Activated B cell treated with CpG ODN at 0.5 μM for 24 hours (primary cell): ENCODE measurements around the gene PRKCE. TPM values are rescaled to one million over a fixed set of nuclear protein-coding genes. Genes with fewer than 3 reads are reported as not detected.

Experiments
- ATAC-seq: fragments of 200-7000 bp; cut with Tn5 transposase; one replicate; pipeline ENCODE4 v1.10.0; 2021; ENCODE audit warnings: low read depth, mild to moderate bottlenecking, moderate library complexity
- CTCF ChIA-PET: fragments of 350-600 bp; sonication (Branson Sonifier 250); formaldehyde crosslinking; loops from one replicate; lab custom pipeline; 2021; ENCODE audit warnings: antibody characterized with exemption; lab: Charles Lee
- POLR2A ChIA-PET: fragments of 350-600 bp; sonication (Branson Sonifier 250); formaldehyde crosslinking; loops from one replicate; lab custom pipeline; 2021; ENCODE audit warnings: antibody characterized with exemption; lab: Charles Lee
- DNase-seq: peaks from one replicate; pipeline ENCODE4 v3.0.0; 2022
- H3K27ac Mint-ChIP-seq: one replicate; pipeline ENCODE4 v1.8.0; 2020; ENCODE audit warnings: mixed read lengths
- H3K27me3 Mint-ChIP-seq: one replicate; pipeline ENCODE4 v1.8.0; 2021; ENCODE audit warnings: mixed read lengths
- H3K36me3 Mint-ChIP-seq: one replicate; pipeline ENCODE4 v1.8.0; 2021; ENCODE audit warnings: low read depth, mixed read lengths
- H3K4me1 Mint-ChIP-seq: one replicate; pipeline ENCODE4 v1.8.0; 2021; ENCODE audit warnings: mixed read lengths
- H3K4me3 Mint-ChIP-seq: one replicate; pipeline ENCODE4 v1.8.0; 2020; ENCODE audit warnings: mild to moderate bottlenecking, mixed read lengths
- H3K9me3 Mint-ChIP-seq: one replicate; pipeline ENCODE4 v1.8.0; 2020; ENCODE audit warnings: mixed read lengths
- CTCF ChIP-seq: fragments of 200-600 bp; IDR thresholded peaks from one replicate; pipeline ENCODE4 v1.8.0; 2022; ENCODE audit warnings: antibody characterized with exemption, mild to moderate bottlenecking
- intact Hi-C: fragments of 100-400 bp; cut with micrococcal nuclease; formaldehyde crosslinking; loops from one replicate; pipeline ENCODE4 v1.15.1; 2024
- total RNA-seq: library from RNA; stranded (reverse); gene quantifications from 2 replicates; pipeline ENCODE4 v1.2.3, GENCODE V29; 2022

Gene PRKCE
- total RNA-seq, 1 donor from 2014 or later, result 53.8 TPM

GRCh38 chr2:45963816-45964215 lies 312.3 kb downstream of the PRKCE start:
- Mint-ChIP-seq H3K36me3 (no peaks in the 10 kb centered on the region), H3K27ac (no peak overlapping the region), H3K9me3 (no peaks in the 10 kb centered on the region), H3K27me3 (no peaks in the 10 kb centered on the region), H3K4me3 (no peak overlapping the region), H3K4me1 (peaks cover 52% of the 10 kb centered on the region)
- DNase-seq (no peak), ATAC-seq (no peak)
- intact Hi-C loops, result no loop called here
- POLR2A ChIA-PET, result no interaction called here
- CTCF ChIA-PET, result no interaction called here
- no peak for TF ChIP-seq CTCF

GRCh38 chr2:45964223-45964841 lies 312.9 kb downstream of the PRKCE start:
- H3K36me3 Mint-ChIP-seq, result no peaks in the 10 kb centered on the region
- CTCF ChIA-PET, result no interaction called here
- peaks cover 53% of the 10 kb centered on the region for H3K4me1 Mint-ChIP-seq
- intact Hi-C loops, result no loop called here
- no peaks in the 10 kb centered on the region for H3K9me3 Mint-ChIP-seq
- no peak for DNase-seq
- H3K27me3 Mint-ChIP-seq, result no peaks in the 10 kb centered on the region
- POLR2A ChIA-PET, result no interaction called here
- H3K4me3 Mint-ChIP-seq, result no peak overlapping the region
- no peak for TF ChIP-seq CTCF
- H3K27ac Mint-ChIP-seq, result no peak overlapping the region
- no peak for ATAC-seq

- Mint-ChIP-seq H3K9me3 (no peaks in the 10 kb centered on the region), H3K27ac (no peak overlapping the region)
- TF ChIP-seq CTCF, result no peak
These were observed 313.4 kb downstream of the PRKCE start for GRCh38 chr2:45964906-45965305.

GRCh38 chr2:45965871-45966498 lies 314.5 kb downstream of the PRKCE start:
- TF ChIP-seq CTCF, result no peak
- H3K4me3 Mint-ChIP-seq, result no peak overlapping the region
- no peaks in the 10 kb centered on the region for H3K27me3 Mint-ChIP-seq
- intact Hi-C loops, result no loop called here
- DNase-seq (no peak), ATAC-seq (peak; percentile 18)
- no peaks in the 10 kb centered on the region for H3K36me3 Mint-ChIP-seq
- POLR2A ChIA-PET, result no interaction called here
- CTCF ChIA-PET, result interaction anchor here (0.6 kb wide), 1 partner anchor 37 kb away, joined by 3 read pairs; no protein-coding TSS in a partner anchor
- H3K27ac Mint-ChIP-seq, result no peak overlapping the region
- H3K4me1 Mint-ChIP-seq, result peaks cover 42% of the 10 kb centered on the region
- no peaks in the 10 kb centered on the region for H3K9me3 Mint-ChIP-seq

More at GRCh38 chr2:45964906-45965305, 313.4 kb downstream of the PRKCE start:
- Mint-ChIP-seq H3K36me3 (no peaks in the 10 kb centered on the region), H3K4me3 (no peak overlapping the region), H3K27me3 (no peaks in the 10 kb centered on the region), H3K4me1 (peaks cover 47% of the 10 kb centered on the region)
- POLR2A ChIA-PET, result no interaction called here
- CTCF ChIA-PET, result no interaction called here
- ATAC-seq, result no peak
- DNase-seq, result no peak
- intact Hi-C loops, result no loop called here

- H3K27me3 Mint-ChIP-seq, result no peaks in the 10 kb centered on the region
- TF ChIP-seq CTCF, result no peak
- ChIA-PET CTCF (no interaction called here), POLR2A (no interaction called here)
- no peaks in the 10 kb centered on the region for H3K9me3 Mint-ChIP-seq
- ATAC-seq, result no peak
- no peak overlapping the region for H3K27ac Mint-ChIP-seq
- DNase-seq, result no peak
- intact Hi-C loops, result no loop called here
- H3K36me3 Mint-ChIP-seq, result no peaks in the 10 kb centered on the region
- H3K4me3 Mint-ChIP-seq, result no peak overlapping the region
- peaks cover 46% of the 10 kb centered on the region for H3K4me1 Mint-ChIP-seq
These were observed 317.6 kb downstream of the PRKCE start for GRCh38 chr2:45968946-45969584.
